ENCODE measurements around the gene PCDHA9.
"Not testable (repeated sequence)": the region's sequence is repeated elsewhere in the genome, so short reads cannot be mapped to it uniquely, and the experiment has no call there.

The PCDHA9 gene

GRCh38 chr5:140848139-140849102 is at the start of gene PCDHA9:
Gene PCDHA9 (plus strand): TSS chr5:140848382. CDS start chr5:140848496, 114 bp downstream.
- not testable (repeated sequence) for H3K27ac Mint-ChIP-seq, H3K36me3 Mint-ChIP-seq, H3K9me3 Mint-ChIP-seq, H3K4me3 Mint-ChIP-seq, ATAC-seq, H3K4me1 Mint-ChIP-seq
- peaks cover 34% of the 10 kb centered on the region for H3K27me3 Mint-ChIP-seq

- no peak for ATAC-seq
- no peaks in the 10 kb centered on the region for H3K36me3 Mint-ChIP-seq
- H3K4me1 Mint-ChIP-seq: no peaks in the 10 kb centered on the region
- H3K27ac Mint-ChIP-seq: no peak within 1 kb of the TSS
- H3K4me3 Mint-ChIP-seq: no peak within 1 kb of the TSS
- peaks cover 7% of the 10 kb centered on the region for H3K9me3 Mint-ChIP-seq
- peaks cover 9% of the 10 kb centered on the region for H3K27me3 Mint-ChIP-seq
These were observed 47.2 kb upstream of the PCDHA9 start, which contains the start of gene PCDHA3 for GRCh38 chr5:140800816-140801493. Gene PCDHA3 (plus strand): TSS chr5:140801057.

GRCh38 chr5:140801494-140801841 is 46.7 kb upstream of the PCDHA9 start:
- ATAC-seq: no peak
- H3K27ac Mint-ChIP-seq: no peak overlapping the region
- H3K4me3 Mint-ChIP-seq: no peak overlapping the region
- H3K4me1 Mint-ChIP-seq: no peaks in the 10 kb centered on the region
- no peaks in the 10 kb centered on the region for H3K36me3 Mint-ChIP-seq
- H3K9me3 Mint-ChIP-seq: peaks cover 7% of the 10 kb centered on the region
- H3K27me3 Mint-ChIP-seq: peaks cover 9% of the 10 kb centered on the region

GRCh38 chr5:140802381-140802780 is 45.8 kb upstream of the PCDHA9 start:
- not testable (repeated sequence) for H3K4me1 Mint-ChIP-seq, ATAC-seq, H3K36me3 Mint-ChIP-seq, H3K4me3 Mint-ChIP-seq, H3K27me3 Mint-ChIP-seq, H3K27ac Mint-ChIP-seq, H3K9me3 Mint-ChIP-seq

GRCh38 chr5:140802781-140803271 is 45.4 kb upstream of the PCDHA9 start:
- Mint-ChIP-seq H3K4me3 (no peak overlapping the region), H3K9me3 (peaks cover 7% of the 10 kb centered on the region), H3K4me1 (no peaks in the 10 kb centered on the region), H3K27me3 (peaks cover 9% of the 10 kb centered on the region), H3K27ac (no peak overlapping the region), H3K36me3 (no peaks in the 10 kb centered on the region)
- ATAC-seq: no peak

- peaks cover 7% of the 10 kb centered on the region for H3K9me3 Mint-ChIP-seq
- H3K27me3 Mint-ChIP-seq: peaks cover 9% of the 10 kb centered on the region
- H3K4me3 Mint-ChIP-seq: no peak within 1 kb of the TSS
- no peak for ATAC-seq
- no peaks in the 10 kb centered on the region for H3K4me1 Mint-ChIP-seq
- no peaks in the 10 kb centered on the region for H3K36me3 Mint-ChIP-seq
- H3K27ac Mint-ChIP-seq: no peak within 1 kb of the TSS
These were observed 41.1 kb upstream of the PCDHA9 start, which contains the start of gene PCDHA4 for GRCh38 chr5:140806834-140807775. Gene PCDHA4 (plus strand): TSS chr5:140807068.

GRCh38 chr5:140808241-140808888 is 39.8 kb upstream of the PCDHA9 start:
- not testable (repeated sequence) for H3K36me3 Mint-ChIP-seq, H3K27ac Mint-ChIP-seq, H3K4me1 Mint-ChIP-seq, ATAC-seq, H3K4me3 Mint-ChIP-seq, H3K27me3 Mint-ChIP-seq
- peaks cover 11% of the 10 kb centered on the region for H3K9me3 Mint-ChIP-seq

- no peak overlapping the region for H3K27ac Mint-ChIP-seq
- no peak overlapping the region for H3K4me3 Mint-ChIP-seq
- H3K36me3 Mint-ChIP-seq: no peaks in the 10 kb centered on the region
- H3K27me3 Mint-ChIP-seq: peaks cover 9% of the 10 kb centered on the region
- H3K9me3 Mint-ChIP-seq: peaks cover 9% of the 10 kb centered on the region
- no peak for ATAC-seq
- no peaks in the 10 kb centered on the region for H3K4me1 Mint-ChIP-seq
These were observed 39.3 kb upstream of the PCDHA9 start for GRCh38 chr5:140808889-140809291.

GRCh38 chr5:140821375-140822280 is 26.6 kb upstream of the PCDHA9 start, which contains the start of gene PCDHA5:
Gene PCDHA5 (plus strand): TSS chr5:140821613.
- Mint-ChIP-seq H3K27ac (no peak within 1 kb of the TSS), H3K4me1 (no peaks in the 10 kb centered on the region), H3K4me3 (no peak within 1 kb of the TSS), H3K36me3 (no peaks in the 10 kb centered on the region), H3K27me3 (peaks cover 15% of the 10 kb centered on the region), H3K9me3 (peaks cover 1% of the 10 kb centered on the region)
- ATAC-seq: no peak

- no peak for ATAC-seq
- no peak overlapping the region for H3K4me3 Mint-ChIP-seq
- no peaks in the 10 kb centered on the region for H3K36me3 Mint-ChIP-seq
- peaks cover 3% of the 10 kb centered on the region for H3K9me3 Mint-ChIP-seq
- H3K27me3 Mint-ChIP-seq: peaks cover 22% of the 10 kb centered on the region
- H3K27ac Mint-ChIP-seq: no peak overlapping the region
- no peaks in the 10 kb centered on the region for H3K4me1 Mint-ChIP-seq
These were observed 25.9 kb upstream of the PCDHA9 start for GRCh38 chr5:140822281-140822629.

- not testable (repeated sequence) for H3K27ac Mint-ChIP-seq, H3K4me1 Mint-ChIP-seq, ATAC-seq, H3K4me3 Mint-ChIP-seq, H3K9me3 Mint-ChIP-seq, H3K36me3 Mint-ChIP-seq
- peaks cover 19% of the 10 kb centered on the region for H3K27me3 Mint-ChIP-seq
These were observed 25.2 kb upstream of the PCDHA9 start for GRCh38 chr5:140822969-140823368.

GRCh38 chr5:140823475-140823874 is 24.7 kb upstream of the PCDHA9 start:
- no peak for ATAC-seq
- Mint-ChIP-seq H3K9me3 (peaks cover 3% of the 10 kb centered on the region), H3K4me3 (no peak overlapping the region), H3K36me3 (no peaks in the 10 kb centered on the region), H3K4me1 (no peaks in the 10 kb centered on the region), H3K27me3 (peaks cover 15% of the 10 kb centered on the region), H3K27ac (no peak overlapping the region)

- no peak for ATAC-seq
- no peaks in the 10 kb centered on the region for H3K4me1 Mint-ChIP-seq
- no peak within 1 kb of the TSS for H3K27ac Mint-ChIP-seq
- peaks cover 22% of the 10 kb centered on the region for H3K27me3 Mint-ChIP-seq
- peaks cover 7% of the 10 kb centered on the region for H3K9me3 Mint-ChIP-seq
- H3K4me3 Mint-ChIP-seq: no peak within 1 kb of the TSS
- no peaks in the 10 kb centered on the region for H3K36me3 Mint-ChIP-seq
These were observed 20.3 kb upstream of the PCDHA9 start, which contains the start of gene PCDHA6 for GRCh38 chr5:140827704-140828361. Gene PCDHA6 (plus strand): TSS chr5:140827960. CDS start chr5:140828092, 132 bp downstream.
